K562 (cell line): ENCODE measurements around the gene TMEM248.
"Not testable (repeated sequence)": the region's sequence is repeated elsewhere in the genome, so short reads cannot be mapped to it uniquely, and the experiment has no call there.

Experiments used
- PTBP1 ChIP-seq: fragments of 200-400 bp; formaldehyde crosslinking; IDR thresholded peaks from 2 replicates; pipeline ENCODE4 v1.6.1; 2017; ENCODE audit warnings: low read depth, low read length
- TAF9B ChIP-seq: fragments of 450-650 bp; IDR thresholded peaks from 2 replicates; pipeline ENCODE4 v1.6.1; 2018; ENCODE audit warnings: mild to moderate bottlenecking; ENCODE audit not compliant: partially characterized antibody
- TF ChIP-seq, protein P1 (sequence below): sonication (generic); formaldehyde crosslinking; IDR thresholded peaks from 2 replicates; pipeline ENCODE4 v1.8.0; 2022; ENCODE audit warnings: mild to moderate bottlenecking, low read depth, missing genetic modification reagents

DNA sequence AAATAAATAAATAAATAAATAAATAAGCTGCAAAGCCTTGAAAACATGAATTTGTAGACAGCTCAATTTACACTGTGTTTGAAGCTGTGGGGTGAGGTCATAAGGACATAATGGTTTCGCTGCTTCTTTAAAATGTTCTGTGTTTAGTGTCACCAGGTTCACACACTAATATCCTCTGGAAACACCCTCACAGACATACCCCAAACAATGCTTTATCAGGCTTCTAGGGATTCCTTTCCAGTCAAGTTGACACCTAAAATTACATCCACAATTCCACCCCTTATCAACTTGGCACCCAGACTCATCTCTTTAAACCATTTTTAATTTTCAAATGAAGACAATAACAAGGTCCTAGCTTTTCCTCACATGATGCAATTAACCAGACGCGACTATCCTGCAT, 68.5 kb downstream of the TMEM248 start:
- TF ChIP-seq TAF9B, PTBP1: not testable (repeated sequence)
- TF ChIP-seq, protein P1, sequence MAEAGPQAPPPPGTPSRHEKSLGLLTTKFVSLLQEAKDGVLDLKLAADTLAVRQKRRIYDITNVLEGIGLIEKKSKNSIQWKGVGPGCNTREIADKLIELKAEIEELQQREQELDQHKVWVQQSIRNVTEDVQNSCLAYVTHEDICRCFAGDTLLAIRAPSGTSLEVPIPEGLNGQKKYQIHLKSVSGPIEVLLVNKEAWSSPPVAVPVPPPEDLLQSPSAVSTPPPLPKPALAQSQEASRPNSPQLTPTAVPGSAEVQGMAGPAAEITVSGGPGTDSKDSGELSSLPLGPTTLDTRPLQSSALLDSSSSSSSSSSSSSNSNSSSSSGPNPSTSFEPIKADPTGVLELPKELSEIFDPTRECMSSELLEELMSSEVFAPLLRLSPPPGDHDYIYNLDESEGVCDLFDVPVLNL: not testable (repeated sequence)
